BLaER1 treated with 17β-estradiol and CSF1 and Interleukin-3, amounts not matched to agents 10 nM and 100 nM (cell line): Measurements from ENCODE around the gene LBX1.

Experiments used
- H3K27ac ChIP-seq, 11 experiments: shearing (Covaris generic); formaldehyde crosslinking; 2 replicates each; pipeline ENCODE4 v1.8.1; 2022
- H3K27me3 ChIP-seq, 11 experiments: shearing (Covaris generic); formaldehyde crosslinking; 2 replicates each; pipeline ENCODE4 v1.8.1; 2022
- H3K36me3 ChIP-seq, 11 experiments: shearing (Covaris generic); formaldehyde crosslinking; 2 replicates each; pipeline ENCODE4 v1.8.1; 2022
- H3K4me1 ChIP-seq, 10 experiments: shearing (Covaris generic); formaldehyde crosslinking; 2 replicates each; pipeline ENCODE4 v1.8.1; 2022
- H3K4me2 ChIP-seq, 11 experiments: shearing (Covaris generic); formaldehyde crosslinking; 2 replicates each; pipeline ENCODE4 v1.8.1; 2022
- H3K4me3 ChIP-seq, 10 experiments: shearing (Covaris generic); formaldehyde crosslinking; 2 replicates each; pipeline ENCODE4 v1.8.1; 2022
- H3K9ac ChIP-seq, 11 experiments: shearing (Covaris generic); formaldehyde crosslinking; 2 replicates each; pipeline ENCODE4 v1.8.1; 2022
- H3K9me3 ChIP-seq, 11 experiments: shearing (Covaris generic); formaldehyde crosslinking; replicated peaks in 1 of 11; 2 replicates each; pipeline ENCODE4 v1.8.1; 2022
- H4K20me1 ChIP-seq, 11 experiments: shearing (Covaris generic); formaldehyde crosslinking; 2 replicates each; pipeline ENCODE4 v1.8.1; 2022
- Cebpa-rat ChIP-seq, 11 experiments: shearing (Covaris generic); IDR thresholded peaks; 2 replicates each; pipeline ENCODE4 v1.8.1; 2022

LBX1 gene

GRCh38 chr10:101228966-101229265, 347 bp downstream of the LBX1 start:
- peaks cover 0 to 17% (median 4%) of the 10 kb centered on the region in 10 experiments; a peak in 6 of 20 replicates for H3K4me1 ChIP-seq
- H3K27ac ChIP-seq: no peak overlapping the region
- no peaks in the 10 kb centered on the region for H3K36me3 ChIP-seq
- TF ChIP-seq Cebpa-rat (IDR thresholded peaks at IDR 0.05): no peak
- H4K20me1 ChIP-seq: peaks cover 0 to 98% (median 84%) of the 10 kb centered on the region in 11 experiments; a peak in 18 of 22 replicates
- peak overlapping the region in 4 of 11 experiments; percentile 5 to 77 (median 49); a peak in 6 of 22 replicates for H3K4me2 ChIP-seq
- H3K4me3 ChIP-seq: peak overlapping the region in 4 of 10 experiments; percentile 22 to 31 (median 26); a peak in 5 of 20 replicates
- peaks cover 9 to 24% (median 19%) of the 10 kb centered on the region in 11 experiments; a peak in 18 of 22 replicates for H3K9me3 ChIP-seq
- H3K27me3 ChIP-seq: peaks cover 100% of the 10 kb centered on the region in 11 experiments
- H3K9ac ChIP-seq: no peak overlapping the region

DNA sequence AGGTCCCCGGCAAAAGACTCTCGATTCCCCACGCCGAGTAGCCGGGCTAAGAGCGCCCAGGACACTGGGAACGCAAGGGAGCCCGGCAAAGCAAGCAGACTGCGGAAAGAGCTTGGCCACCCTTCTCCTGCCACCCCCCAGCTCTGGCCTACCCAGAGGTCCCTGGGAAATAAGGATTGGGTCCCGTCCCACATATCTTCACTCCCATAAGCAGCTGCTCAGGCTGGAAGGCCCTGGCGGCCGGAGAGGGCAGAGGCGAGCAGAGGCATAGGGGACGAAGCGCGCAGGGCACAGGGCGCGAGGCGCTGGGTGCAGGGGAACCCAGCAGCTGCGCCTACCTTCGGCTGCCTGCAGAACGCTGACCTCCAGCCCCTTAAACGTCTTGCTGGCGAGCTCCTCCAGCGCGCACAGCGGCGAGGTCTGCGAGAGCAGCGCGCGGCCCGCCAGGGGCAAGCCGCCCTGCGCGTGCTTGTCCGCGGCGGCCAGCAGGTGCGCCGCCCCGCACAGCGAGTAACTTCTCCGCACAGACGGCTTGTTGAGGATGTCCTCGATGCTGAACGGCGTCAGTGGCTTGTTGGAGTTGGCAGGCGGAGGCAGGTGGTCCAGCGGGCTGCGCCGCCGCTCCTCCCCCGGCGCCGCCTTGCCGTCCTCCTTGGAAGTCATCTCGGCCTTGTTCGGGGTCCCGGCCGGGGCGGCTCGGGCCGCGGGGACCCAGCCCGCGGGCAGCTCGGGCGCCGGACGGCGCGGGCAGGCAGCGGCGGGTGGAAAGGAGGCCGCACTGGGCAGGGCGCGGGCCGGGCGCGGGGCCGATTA, 904 bp downstream of the LBX1 start:
- Histone ChIP-seq H3K36me3 (no peaks in the 10 kb centered on the region), H3K9me3 (peaks cover 9 to 28% (median 19%) of the 10 kb centered on the region in 11 experiments; a peak in 18 of 22 replicates), H3K4me2 (peak overlapping the region in 1 of 11 experiments; percentile 54; a peak in 2 of 22 replicates), H4K20me1 (peaks cover 0 to 98% (median 87%) of the 10 kb centered on the region in 11 experiments; a peak in 19 of 22 replicates), H3K27ac (no peak overlapping the region), H3K4me3 (peak overlapping the region in 2 of 10 experiments; percentile 22 to 28; a peak in 2 of 20 replicates), H3K9ac (no peak overlapping the region), H3K4me1 (peaks cover 0 to 20% (median 4%) of the 10 kb centered on the region in 10 experiments; a peak in 7 of 20 replicates), H3K27me3 (peaks cover 100% of the 10 kb centered on the region in 11 experiments)
- no peak for TF ChIP-seq Cebpa-rat (IDR thresholded peaks at IDR 0.05)

DNA sequence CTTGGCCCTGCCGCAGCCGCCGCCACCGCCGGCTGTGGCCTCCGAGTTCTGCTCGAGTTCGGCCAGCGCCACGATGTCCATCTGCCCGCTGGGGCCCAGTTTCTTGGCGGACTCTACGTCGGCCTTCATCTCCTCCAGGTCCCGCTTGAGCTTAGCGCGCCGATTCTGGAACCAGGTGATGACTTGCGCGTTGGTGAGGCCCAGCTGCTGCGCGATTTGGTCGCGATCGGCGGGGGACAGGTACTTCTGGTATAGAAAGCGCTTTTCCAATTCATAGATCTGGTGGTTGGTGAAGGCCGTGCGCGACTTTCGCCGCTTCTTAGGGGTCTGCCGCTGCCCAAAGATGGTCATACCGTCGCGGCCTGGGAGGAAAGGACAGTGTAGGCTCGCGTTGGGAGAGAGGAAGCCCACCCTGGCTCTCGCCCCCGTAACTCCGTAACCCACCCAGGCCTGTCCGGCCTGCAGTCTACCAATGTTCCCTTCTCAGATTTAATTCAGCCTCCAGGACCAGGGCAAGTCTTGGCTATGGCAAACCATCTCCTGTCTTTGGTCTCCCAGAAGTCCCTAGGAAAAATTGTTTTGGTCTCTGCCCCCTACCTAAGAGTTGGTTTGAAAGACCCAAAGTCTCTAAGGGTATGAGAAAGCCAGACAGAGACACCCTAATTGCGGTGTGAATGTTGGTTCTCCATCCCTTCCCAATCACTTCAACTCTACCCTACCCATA, 1.7 kb downstream of the LBX1 start:
- H3K9me3 ChIP-seq: peaks cover 9 to 28% (median 19%) of the 10 kb centered on the region in 11 experiments; a peak in 18 of 22 replicates
- H3K36me3 ChIP-seq: no peaks in the 10 kb centered on the region
- H3K4me3 ChIP-seq: no peak overlapping the region
- H3K27me3 ChIP-seq: peaks cover 100% of the 10 kb centered on the region in 11 experiments
- H4K20me1 ChIP-seq: peaks cover 0 to 98% (median 93%) of the 10 kb centered on the region in 11 experiments; a peak in 19 of 22 replicates
- no peak overlapping the region for H3K9ac ChIP-seq
- peaks cover 0 to 27% (median 7%) of the 10 kb centered on the region in 10 experiments; a peak in 9 of 20 replicates for H3K4me1 ChIP-seq
- no peak overlapping the region for H3K27ac ChIP-seq
- TF ChIP-seq Cebpa-rat (IDR thresholded peaks at IDR 0.05): no peak
- no peak overlapping the region for H3K4me2 ChIP-seq

GRCh38 chr10:101226491-101227428, 2.5 kb downstream of the LBX1 start:
- Histone ChIP-seq H3K4me2 (peak overlapping the region in 2 of 11 experiments; percentile 46 to 49; a peak in 4 of 22 replicates), H3K27ac (no peak overlapping the region), H3K27me3 (peaks cover 100% of the 10 kb centered on the region in 11 experiments), H3K9me3 (peaks cover 9 to 28% (median 19%) of the 10 kb centered on the region in 11 experiments; a peak in 18 of 22 replicates), H4K20me1 (peaks cover 0 to 98% (median 93%) of the 10 kb centered on the region in 11 experiments; a peak in 19 of 22 replicates), H3K9ac (no peak overlapping the region), H3K4me1 (peaks cover 0 to 27% (median 7%) of the 10 kb centered on the region in 10 experiments; a peak in 9 of 20 replicates), H3K36me3 (no peaks in the 10 kb centered on the region), H3K4me3 (no peak overlapping the region)
- no peak for TF ChIP-seq Cebpa-rat (IDR thresholded peaks at IDR 0.05)

DNA sequence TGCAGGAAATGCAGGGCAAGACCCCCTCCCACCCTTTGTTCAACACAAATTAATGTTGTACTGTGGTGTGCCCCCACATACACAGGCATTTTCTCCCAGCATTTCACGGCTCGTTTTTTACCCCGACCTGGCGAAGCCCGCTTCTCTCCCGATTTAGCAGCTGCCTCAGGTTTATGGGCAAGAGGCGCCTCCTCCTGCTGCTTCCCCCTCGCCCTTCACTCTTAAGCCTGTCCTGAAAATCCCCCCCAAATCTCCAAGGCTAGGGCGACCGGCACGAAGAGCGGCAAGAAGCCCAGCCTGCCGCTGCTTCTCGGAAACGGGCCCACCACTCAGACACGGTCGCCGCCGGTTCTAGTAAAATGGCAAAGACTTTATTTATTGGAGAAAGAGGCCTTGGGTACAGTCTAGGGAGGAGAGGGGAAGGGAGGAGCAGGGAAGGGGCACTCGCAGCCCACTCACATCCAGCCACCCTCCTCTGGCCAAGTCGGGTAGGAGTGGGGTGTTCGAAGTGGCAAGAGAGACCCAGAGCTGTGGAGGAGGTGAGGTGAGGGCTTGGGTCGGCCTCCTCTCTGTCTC, 3.3 kb downstream of the LBX1 start:
- H3K9me3 ChIP-seq: peaks cover 9 to 28% (median 19%) of the 10 kb centered on the region in 11 experiments; a peak in 18 of 22 replicates
- no peak overlapping the region for H3K9ac ChIP-seq
- H3K4me1 ChIP-seq: peaks cover 0 to 27% (median 7%) of the 10 kb centered on the region in 10 experiments; a peak in 9 of 20 replicates
- H3K4me3 ChIP-seq: no peak overlapping the region
- H3K27me3 ChIP-seq: peaks cover 100% of the 10 kb centered on the region in 11 experiments
- peak overlapping the region in 1 of 11 experiments; percentile 46; a peak in 2 of 22 replicates for H3K4me2 ChIP-seq
- H3K27ac ChIP-seq: no peak overlapping the region
- peaks cover 0 to 98% (median 93%) of the 10 kb centered on the region in 11 experiments; a peak in 19 of 22 replicates for H4K20me1 ChIP-seq
- no peak for TF ChIP-seq Cebpa-rat (IDR thresholded peaks at IDR 0.05)
- no peaks in the 10 kb centered on the region for H3K36me3 ChIP-seq

DNA sequence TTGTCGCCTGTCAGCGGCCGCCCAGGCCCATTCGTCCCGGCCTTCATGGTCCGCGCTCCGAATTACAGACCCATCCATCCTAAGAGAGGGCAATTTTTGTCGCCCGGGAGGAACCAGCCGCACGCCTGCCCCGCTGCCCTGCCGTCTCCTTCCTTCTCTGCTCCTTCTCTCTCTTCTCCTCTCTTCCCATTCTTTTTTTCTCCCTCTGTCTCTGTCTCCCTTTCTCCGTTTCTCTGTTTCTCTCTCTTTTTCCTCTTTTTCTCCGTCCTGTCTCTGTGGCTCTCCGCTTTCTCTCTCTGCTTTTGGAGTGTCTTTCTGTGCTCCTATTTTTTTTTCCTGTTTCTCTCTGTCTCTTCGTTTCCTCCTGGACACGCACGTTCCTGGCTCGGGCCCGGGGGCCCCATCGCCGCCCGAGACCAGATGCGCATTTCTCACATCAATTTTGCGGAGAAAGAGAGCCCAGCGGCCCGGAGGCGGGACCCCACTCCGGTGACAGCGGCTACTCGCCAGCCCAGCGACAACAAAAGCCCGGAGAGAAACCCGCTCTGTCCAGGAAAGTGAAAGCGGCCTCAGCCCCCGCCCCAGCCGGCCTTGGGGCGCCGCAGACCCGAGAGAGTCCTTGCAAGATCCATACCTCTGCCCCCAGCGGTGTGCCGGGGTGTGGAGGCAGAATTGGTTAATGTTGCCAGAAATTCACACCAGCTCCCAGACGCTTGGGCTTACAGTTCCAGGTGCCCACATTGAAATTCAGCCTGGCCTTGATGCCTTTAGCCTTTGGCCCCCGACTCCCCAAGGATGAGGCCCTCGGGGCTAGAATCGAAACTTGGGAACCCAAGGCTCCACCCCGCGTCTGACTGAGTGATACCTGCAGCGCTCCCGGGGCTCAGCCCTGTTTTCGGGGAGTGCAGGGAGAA, 4.1 kb downstream of the LBX1 start:
- peaks cover 0 to 25% (median 6%) of the 10 kb centered on the region in 10 experiments; a peak in 9 of 20 replicates for H3K4me1 ChIP-seq
- no peak overlapping the region for H3K27ac ChIP-seq
- H4K20me1 ChIP-seq: peaks cover 0 to 98% (median 93%) of the 10 kb centered on the region in 11 experiments; a peak in 19 of 22 replicates
- TF ChIP-seq Cebpa-rat (IDR thresholded peaks at IDR 0.05): no peak
- H3K27me3 ChIP-seq: peaks cover 100% of the 10 kb centered on the region in 11 experiments
- no peak overlapping the region for H3K9ac ChIP-seq
- H3K4me2 ChIP-seq: peak overlapping the region in 2 of 11 experiments; percentile 15 to 27; a peak in 1 of 22 replicates
- H3K4me3 ChIP-seq: no peak overlapping the region
- H3K9me3 ChIP-seq: peaks cover 9 to 28% (median 19%) of the 10 kb centered on the region in 11 experiments; a peak in 18 of 22 replicates
- H3K36me3 ChIP-seq: no peaks in the 10 kb centered on the region
